ENCODE data around the gene LKAAEAR1. TPM values are rescaled to one million over a fixed set of nuclear protein-coding genes. Genes with fewer than 3 reads are reported as not detected.

The LKAAEAR1 gene
- total RNA-seq, 2 donors from 2014 or later, result not detected

- Histone ChIP-seq H3K36me3 (peaks cover 1% of the 10 kb centered on the region), H3K4me1 (peaks cover 6% of the 10 kb centered on the region), H3K27me3 (peaks cover 42% of the 10 kb centered on the region), H3K9me3 (no peaks in the 10 kb centered on the region), H3K27ac (no peak overlapping the region), H3K9ac (ENCODE audit: low read depth in 2 of 2, low read length in 2 of 2) (no peak overlapping the region), H3K4me3 (peak overlapping the region; percentile 53)
- intact Hi-C loops (cut with DNase I), result no loop called here
- TF ChIP-seq, protein P1, sequence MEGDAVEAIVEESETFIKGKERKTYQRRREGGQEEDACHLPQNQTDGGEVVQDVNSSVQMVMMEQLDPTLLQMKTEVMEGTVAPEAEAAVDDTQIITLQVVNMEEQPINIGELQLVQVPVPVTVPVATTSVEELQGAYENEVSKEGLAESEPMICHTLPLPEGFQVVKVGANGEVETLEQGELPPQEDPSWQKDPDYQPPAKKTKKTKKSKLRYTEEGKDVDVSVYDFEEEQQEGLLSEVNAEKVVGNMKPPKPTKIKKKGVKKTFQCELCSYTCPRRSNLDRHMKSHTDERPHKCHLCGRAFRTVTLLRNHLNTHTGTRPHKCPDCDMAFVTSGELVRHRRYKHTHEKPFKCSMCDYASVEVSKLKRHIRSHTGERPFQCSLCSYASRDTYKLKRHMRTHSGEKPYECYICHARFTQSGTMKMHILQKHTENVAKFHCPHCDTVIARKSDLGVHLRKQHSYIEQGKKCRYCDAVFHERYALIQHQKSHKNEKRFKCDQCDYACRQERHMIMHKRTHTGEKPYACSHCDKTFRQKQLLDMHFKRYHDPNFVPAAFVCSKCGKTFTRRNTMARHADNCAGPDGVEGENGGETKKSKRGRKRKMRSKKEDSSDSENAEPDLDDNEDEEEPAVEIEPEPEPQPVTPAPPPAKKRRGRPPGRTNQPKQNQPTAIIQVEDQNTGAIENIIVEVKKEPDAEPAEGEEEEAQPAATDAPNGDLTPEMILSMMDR (IDR thresholded peaks at IDR 0.05), result no peak
- no peak for DNase-seq
These were observed 46.0 kb downstream of the LKAAEAR1 start for GRCh38 chr20:64038224-64038564.

DNA sequence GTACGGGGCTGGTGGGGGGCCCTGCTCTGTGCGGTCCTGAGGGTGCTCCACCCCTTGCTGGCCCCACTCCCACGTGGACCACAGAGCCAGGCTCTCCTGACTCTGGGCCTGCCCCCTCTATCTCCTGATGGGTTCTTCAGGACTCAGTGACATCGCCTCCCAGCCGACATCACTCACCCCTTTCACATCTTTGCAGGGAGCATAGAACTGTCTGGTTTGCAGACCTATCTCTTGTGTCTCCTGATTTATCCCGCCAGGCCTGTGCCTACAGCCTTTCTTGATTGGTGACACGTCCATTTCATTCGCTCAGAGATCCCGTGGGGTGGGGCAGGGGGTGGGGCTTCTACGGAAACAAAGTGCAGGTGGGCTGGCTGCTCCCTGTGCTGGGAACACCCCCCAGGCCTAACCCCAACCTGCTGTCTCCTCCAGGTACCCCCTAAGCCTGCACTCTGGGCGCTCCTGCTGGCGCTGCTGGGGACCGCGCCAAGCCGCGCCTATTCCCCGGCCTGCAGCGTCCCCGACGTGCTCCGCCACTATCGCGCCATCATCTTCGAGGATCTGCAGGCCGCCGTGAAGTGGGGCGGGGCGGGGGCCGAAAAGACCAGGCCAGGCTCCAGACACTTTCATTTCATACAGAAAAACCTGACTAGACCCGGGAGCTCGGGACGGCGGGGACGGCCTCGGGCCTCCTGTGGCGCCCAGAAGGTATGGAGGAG is 46.5 kb downstream of the LKAAEAR1 start:
- TF ChIP-seq, protein P1 (IDR thresholded peaks at IDR 0.05), result no peak
- no peaks in the 10 kb centered on the region for H3K9me3 ChIP-seq
- DNase-seq, result no peak
- peaks cover 6% of the 10 kb centered on the region for H3K4me1 ChIP-seq
- H3K4me3 ChIP-seq, result peak overlapping the region; percentile 53
- no peak overlapping the region for H3K27ac ChIP-seq
- intact Hi-C loops (cut with DNase I), result no loop called here
- no peak overlapping the region for H3K9ac ChIP-seq (ENCODE audit: low read depth in 2 of 2, low read length in 2 of 2)
- H3K27me3 ChIP-seq, result peaks cover 42% of the 10 kb centered on the region
- H3K36me3 ChIP-seq, result peaks cover 7% of the 10 kb centered on the region

DNA sequence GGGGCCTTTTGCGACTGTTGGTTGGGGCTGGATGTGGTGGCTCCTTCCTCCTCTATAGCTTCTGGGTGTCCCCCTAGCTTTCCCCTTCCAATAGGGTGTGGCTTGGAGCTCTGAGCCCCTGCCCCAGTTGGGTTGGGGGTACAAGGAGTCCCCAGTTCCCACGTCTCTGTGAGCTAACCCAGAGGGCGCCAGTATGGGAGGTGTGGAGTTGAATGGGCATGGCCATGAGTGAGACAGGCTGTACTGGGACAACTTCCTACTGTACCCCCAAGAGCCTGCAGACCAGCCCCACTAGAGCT is 47.0 kb downstream of the LKAAEAR1 start:
- H3K27ac ChIP-seq, result no peak overlapping the region
- DNase-seq, result no peak
- no peaks in the 10 kb centered on the region for H3K9me3 ChIP-seq
- TF ChIP-seq, protein P1 (IDR thresholded peaks at IDR 0.05), result no peak
- H3K4me1 ChIP-seq, result peaks cover 6% of the 10 kb centered on the region
- H3K9ac ChIP-seq (ENCODE audit: low read depth in 2 of 2, low read length in 2 of 2), result no peak overlapping the region
- peaks cover 38% of the 10 kb centered on the region for H3K27me3 ChIP-seq
- intact Hi-C loops (cut with DNase I), result no loop called here
- peaks cover 8% of the 10 kb centered on the region for H3K36me3 ChIP-seq
- no peak overlapping the region for H3K4me3 ChIP-seq

GRCh38 chr20:64036346-64037198 is 47.6 kb downstream of the LKAAEAR1 start:
- Histone ChIP-seq H3K4me1 (peaks cover 6% of the 10 kb centered on the region), H3K36me3 (peaks cover 8% of the 10 kb centered on the region), H3K27ac (no peak overlapping the region), H3K9ac (ENCODE audit: low read depth in 2 of 2, low read length in 2 of 2) (no peak overlapping the region), H3K4me3 (no peak overlapping the region), H3K27me3 (peaks cover 32% of the 10 kb centered on the region), H3K9me3 (no peaks in the 10 kb centered on the region)
- no peak for DNase-seq
- intact Hi-C loops (cut with DNase I), result no loop called here
- TF ChIP-seq, protein P1 (IDR thresholded peaks at IDR 0.05), result no peak

- H3K4me1 ChIP-seq, result peaks cover 6% of the 10 kb centered on the region
These were observed 48.3 kb downstream of the LKAAEAR1 start, which contains the start of gene C20orf204 for GRCh38 chr20:64035933-64036345. TSS of gene C20orf204 (plus strand) at chr20:64036182. CDS start at chr20:64036324, 142 bp downstream.

More at GRCh38 chr20:64035933-64036345, 48.3 kb downstream of the LKAAEAR1 start, which contains the start of gene C20orf204:
- Histone ChIP-seq H3K9me3 (no peaks in the 10 kb centered on the region), H3K27me3 (peaks cover 26% of the 10 kb centered on the region), H3K36me3 (peaks cover 8% of the 10 kb centered on the region), H3K27ac (no peak within 1 kb of the TSS), H3K9ac (ENCODE audit: low read depth in 2 of 2, low read length in 2 of 2) (no peak within 1 kb of the TSS), H3K4me3 (no peak within 1 kb of the TSS)
- intact Hi-C loops (cut with DNase I), result no loop called here
- no peak for DNase-seq
- TF ChIP-seq, protein P1 (IDR thresholded peaks at IDR 0.05), result no peak

Measured in colonic mucosa (tissue), 4 donors.